A549 treated with DMSO at 1 μM for 4 hours (cell line): ENCODE measurements around the gene MTERF1. TPM values are rescaled to one million over a fixed set of nuclear protein-coding genes. Genes with fewer than 3 reads are reported as not detected.

Experiments used
- total RNA-seq: library from RNA; stranded (reverse); fragments of 200-300 nt; extraction: Qiagen RNA extraction; gene quantifications from 5 replicates; pipeline ENCODE4 v1.2.3, GENCODE V29; 2022; ENCODE audit warnings: low read depth

The MTERF1 gene
- 11.8 to 15.1 TPM (median 13.2 TPM) in 5 replicates for total RNA-seq

GRCh38 chr7:91880413-91881241 lies at the start of gene MTERF1:
Gene MTERF1, minus strand, starts transcription at chr7:91880702. Its CDS starts 619 bp downstream, at chr7:91880083.

Other genes with a start within 250 kb of the MTERF1 start
- 13.3 to 19.9 TPM (median 17.8 TPM) in 5 replicates for gene AKAP9, start 60.2 kb upstream of the MTERF1 start, total RNA-seq